HG03039 (cell line): Measurements from ENCODE around the gene ARNT2.

ENCODE experiments used
- ATAC-seq: cut with Tn5 transposase; IDR thresholded peaks from one replicate; pipeline ENCODE4 v1.9.1; 2021; ENCODE audit warnings: mild to moderate bottlenecking, moderate library complexity; ENCODE audit not compliant: unreplicated experiment

ARNT2 gene

DNA sequence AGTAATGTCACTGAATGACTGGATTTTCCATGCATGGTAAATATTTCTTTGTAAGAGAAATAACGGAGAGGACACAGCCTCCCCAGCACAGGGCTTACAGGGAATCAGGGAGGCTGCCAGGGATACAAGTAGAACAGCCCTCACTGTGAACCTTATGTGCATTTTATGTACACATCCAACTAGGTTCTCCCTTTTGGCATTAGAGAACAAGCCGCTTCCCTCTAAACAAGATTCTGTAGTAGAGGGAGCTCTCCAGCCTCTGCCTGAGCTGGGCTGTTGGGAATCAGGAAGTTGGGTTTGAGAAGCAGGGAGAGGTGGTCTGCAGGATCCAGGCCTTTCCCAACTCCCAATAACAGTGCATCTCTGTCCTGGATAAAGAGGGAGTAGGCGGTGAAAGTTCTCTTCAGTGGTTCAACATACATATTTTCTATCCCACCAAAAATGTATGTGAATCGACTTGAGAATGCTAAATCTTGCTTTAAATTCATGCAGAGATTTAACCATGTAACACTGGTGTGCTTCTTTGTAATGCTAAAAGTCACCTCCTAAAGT, 83.7 kb downstream of the ARNT2 start:
- ATAC-seq, result no peak

GRCh38 chr15:80489030-80489594, 84.9 kb downstream of the ARNT2 start:
- no peak for ATAC-seq

DNA sequence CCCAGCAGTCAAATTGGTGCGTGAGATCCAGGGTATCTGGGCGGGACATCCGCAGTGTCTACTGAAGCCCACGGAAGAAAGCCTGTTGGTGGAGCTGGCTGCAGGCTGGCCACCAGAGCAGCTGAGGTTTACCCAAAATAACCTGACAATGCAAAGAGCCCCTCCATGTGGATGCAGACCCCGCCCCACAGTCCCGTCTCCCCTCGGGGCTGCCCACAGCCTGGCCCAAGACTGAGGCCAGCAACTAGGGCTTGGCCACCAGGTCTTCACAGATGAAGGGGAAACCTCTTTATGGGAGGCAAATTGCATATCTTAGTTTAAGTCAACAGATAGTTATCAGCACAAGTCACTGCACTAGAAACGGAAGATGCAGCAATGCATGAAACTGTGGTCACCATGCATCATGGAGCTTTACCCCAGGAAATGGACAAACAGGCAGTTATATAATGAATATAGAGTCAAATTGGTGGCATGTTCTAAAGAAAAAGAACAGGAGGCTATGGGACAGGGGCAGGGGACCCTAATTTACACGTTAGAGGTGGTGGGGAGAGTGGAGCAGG, 86.3 kb downstream of the ARNT2 start:
- ATAC-seq, result no peak

DNA sequence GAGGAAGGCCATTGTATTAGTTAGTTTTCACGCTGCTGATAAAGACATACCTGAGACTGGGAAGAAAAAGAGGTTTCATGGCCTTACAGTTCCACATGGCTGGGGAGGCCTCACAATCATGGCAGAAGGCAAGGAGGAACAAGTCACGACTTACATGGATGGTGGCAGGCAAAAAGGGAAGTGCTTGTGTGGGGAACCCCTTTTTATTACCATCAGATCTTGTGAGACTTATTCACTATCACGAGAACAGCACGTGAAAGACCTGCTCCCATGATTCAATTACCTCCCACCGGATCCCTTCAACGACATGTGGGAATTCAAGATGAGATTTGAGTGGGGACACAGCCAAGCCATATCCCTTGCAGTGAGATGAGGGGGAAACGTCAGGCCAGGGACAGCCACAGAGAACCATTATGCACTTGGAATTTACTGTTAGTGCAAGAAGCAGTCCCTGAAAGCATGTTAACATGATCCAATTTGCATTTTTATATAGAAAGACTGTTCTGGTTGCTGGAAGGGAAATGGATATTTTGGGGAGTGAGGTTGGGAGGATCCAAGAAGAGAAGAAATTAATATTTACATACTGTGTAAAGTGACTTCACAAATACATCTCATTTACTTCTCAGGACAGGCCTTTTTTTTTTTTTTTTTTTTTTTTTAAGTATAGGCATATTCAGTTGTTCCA, 87.1 kb downstream of the ARNT2 start:
- no peak for ATAC-seq

DNA sequence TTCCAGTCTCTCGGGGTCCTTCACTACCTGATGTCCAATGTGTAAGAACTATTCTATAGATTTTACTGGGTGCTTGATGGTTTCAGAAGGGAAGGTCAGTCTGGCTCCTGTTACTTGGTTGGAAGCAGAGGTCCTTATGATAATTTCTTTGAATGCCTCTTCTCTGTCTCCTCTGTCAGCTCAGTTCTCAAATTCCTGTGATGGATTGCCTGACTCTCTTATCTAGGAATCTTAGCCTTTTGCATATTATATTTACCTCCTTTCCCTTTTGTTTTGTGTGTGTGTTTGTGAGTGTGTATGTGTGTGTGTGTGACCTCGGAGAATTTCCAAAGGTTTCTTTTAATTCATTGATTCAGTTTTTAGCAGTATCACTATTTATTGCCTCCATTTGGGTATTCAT, 88.2 kb downstream of the ARNT2 start:
- ATAC-seq, result no peak

DNA sequence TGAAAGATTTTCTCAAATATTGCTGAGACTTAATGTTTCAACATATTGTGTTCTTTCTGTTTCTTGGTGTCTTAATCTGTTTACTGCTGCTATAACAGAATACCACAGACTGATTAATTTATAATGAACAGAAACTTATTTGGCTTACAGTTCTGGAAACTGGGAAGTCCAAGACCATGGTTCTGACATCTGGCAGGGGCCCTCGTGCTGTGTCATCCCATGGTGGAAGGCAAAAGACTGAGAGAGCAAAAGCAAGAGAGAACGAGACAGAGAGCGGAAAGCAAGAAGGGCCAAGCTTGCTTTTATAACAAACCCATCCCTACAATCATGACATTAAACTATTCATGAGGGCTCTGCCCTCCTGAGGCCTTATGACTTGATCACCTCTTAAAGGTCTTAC, 88.7 kb downstream of the ARNT2 start:
- ATAC-seq, result no peak

DNA sequence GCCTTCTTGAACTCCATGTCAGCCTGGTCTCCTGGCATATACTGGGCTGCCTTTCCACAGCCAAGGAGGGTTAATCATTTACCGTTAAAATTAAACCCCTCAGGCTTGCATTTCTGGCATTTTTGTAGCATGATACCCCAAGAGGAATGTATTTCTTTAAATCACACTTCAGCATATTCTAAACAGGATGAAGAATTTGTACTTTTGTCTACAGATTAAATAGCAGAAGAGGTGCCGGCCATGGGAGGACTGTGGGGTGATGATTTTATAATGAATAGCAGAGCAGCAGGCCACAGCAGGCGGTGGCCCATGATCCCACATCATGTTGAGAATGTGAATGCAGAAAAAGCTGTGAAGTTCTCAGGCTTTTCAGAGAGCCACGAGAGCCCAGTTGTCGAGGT, 90.2 kb downstream of the ARNT2 start:
- no peak for ATAC-seq

- no peak for ATAC-seq
Observed at GRCh38 chr15:80494756-80495155, 90.6 kb downstream of the ARNT2 start.

DNA sequence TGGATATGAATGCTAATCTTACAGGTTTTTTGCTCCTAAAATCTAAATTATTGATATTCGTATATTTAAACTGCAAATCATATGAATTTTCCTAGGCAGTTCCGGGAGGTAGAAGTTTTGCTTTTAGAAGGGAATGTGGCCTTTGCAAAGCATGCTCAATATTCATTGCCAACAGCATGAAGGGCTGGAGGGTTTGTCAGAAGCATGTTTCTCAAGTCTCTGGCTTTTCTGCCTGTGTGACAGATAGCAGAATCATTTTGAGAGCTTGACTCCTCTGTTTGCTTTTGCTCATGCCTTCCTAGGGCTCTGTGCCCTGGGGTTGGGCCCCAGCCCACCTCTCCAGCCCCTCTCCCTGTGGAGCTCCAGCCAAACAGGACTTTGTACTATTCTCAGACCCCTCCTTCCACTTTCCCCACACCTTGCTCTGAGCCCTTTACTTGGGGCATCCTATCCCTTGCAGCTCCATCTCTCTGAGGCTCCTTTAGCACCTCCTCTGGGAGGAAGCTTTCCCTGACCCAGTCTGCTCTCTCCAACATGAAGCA, 91.3 kb downstream of the ARNT2 start:
- ATAC-seq, result no peak

DNA sequence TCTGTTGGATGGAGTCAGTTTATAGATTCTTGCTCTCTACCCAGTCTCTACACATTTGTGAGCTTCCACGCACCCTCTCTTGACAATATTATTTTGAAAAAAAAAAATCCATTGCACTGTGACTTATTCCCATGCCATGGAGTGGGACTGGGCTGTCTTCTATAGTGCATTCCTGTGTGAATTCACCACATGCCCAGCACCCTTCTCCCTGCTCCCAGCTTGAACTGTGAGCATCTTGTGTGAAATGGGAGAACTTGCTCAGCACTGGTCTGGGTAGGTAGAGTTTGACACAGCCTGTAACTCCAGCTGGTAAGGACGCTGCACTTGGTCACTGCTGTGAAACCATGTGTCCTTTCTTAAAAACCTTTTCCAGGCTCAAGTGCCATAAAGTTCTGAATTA, 91.9 kb downstream of the ARNT2 start:
- no peak for ATAC-seq

- ATAC-seq, result no peak
Observed at GRCh38 chr15:80497221-80497620, 93.0 kb downstream of the ARNT2 start.

- ATAC-seq, result no peak
Observed at GRCh38 chr15:80498652-80499051, 94.5 kb downstream of the ARNT2 start.

DNA sequence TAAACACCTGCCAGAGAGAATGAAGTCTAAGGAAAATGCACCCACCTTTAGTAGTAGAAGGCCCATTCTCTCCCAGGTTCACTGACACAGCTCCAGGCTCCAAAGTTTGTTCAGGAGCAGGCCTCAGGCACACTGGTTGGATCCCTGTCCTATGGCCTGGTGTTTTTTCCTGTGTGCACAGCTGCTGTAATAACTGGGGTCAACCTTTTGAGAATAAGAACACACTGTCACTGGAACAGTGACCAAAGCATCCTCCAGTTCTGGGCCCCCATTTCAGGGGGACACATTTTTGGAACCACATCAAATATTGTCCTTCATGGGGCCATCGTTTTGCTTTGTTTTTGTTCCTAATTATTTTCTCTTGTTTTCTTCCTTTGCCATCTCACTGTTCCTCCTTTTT, 95.8 kb downstream of the ARNT2 start:
- no peak for ATAC-seq

DNA sequence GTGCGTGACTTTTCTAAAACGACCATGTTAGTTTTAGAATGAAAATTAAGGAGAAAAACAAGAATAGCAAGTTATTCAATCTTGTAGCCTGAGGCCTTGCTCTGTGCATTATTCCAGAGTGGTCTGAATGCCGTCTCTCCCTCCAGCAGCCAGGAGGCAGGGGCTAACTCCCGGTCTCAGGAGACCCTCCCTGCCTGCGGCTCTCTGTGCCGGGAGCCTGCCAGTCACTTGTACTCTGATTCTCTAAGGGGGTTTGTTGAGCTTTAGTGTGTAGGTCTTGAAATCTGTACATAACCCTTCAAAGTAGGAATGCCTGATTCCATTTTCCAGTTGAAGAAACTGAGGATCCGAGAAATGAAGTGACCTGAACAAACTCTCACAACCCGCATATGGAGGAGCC, 97.3 kb downstream of the ARNT2 start:
- no peak for ATAC-seq

DNA sequence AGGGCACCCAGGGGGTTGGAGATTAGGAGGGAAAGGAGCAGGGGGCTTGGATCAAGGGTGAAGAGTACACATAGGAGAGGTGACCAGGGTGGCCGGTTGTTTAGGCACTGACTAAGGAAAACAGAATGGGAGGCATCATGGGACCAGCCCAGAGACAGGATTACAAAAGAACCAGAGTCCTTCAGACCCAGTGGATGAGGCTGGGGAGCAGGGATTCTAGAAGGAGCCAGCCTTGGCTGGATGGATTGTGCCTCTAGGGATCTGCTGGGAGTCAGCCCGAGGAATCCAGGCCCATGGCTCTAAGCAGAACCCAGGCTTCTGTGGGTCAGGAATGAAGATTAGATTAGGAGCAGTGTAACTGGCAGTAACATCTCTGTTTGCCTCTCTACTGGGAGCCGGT, 98.6 kb downstream of the ARNT2 start:
- no peak for ATAC-seq

- ATAC-seq, result no peak
Observed at GRCh38 chr15:80503319-80503952, 99.3 kb downstream of the ARNT2 start.

DNA sequence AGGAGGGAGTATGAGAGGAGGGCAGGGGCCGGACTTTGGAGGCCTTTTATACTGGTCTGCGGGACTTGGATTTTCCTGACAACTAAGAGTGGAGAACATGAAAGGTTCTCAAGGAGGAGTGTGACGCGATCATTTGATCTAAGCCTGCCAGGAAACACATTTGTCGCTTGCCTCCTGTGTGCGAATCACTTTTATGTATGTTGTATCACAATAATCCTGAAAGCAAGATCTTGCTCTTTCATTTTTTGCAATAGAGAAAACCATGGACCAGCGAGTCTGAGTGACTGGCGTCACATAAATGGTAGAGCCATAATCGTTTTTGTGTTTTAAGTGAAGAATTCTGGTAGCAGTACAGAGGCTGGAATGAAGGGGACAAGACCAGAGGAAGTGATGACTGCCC, 100.7 kb downstream of the ARNT2 start:
- ATAC-seq, result no peak

- no peak for ATAC-seq
Observed at GRCh38 chr15:80506286-80506893, 102.2 kb downstream of the ARNT2 start.

DNA sequence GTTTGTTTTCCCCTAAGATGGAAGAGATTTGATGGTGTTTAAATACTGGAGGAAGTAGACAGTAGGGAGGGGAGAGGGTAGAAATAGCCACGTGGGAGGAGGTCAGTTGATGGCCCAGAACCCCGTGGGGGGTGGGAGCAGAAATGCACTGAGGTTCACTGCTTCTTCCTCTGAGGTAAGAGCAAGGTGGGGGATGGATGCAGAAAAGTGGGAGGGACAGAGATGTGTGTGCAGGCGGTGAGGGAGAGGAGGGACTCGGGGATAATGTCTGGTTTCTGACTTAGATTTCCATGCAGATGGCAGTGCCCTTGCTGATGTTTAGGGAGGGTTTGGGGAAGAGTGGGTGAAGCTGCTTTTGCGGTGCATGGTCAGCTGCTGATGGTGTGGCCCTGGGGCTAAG, 102.9 kb downstream of the ARNT2 start:
- no peak for ATAC-seq

DNA sequence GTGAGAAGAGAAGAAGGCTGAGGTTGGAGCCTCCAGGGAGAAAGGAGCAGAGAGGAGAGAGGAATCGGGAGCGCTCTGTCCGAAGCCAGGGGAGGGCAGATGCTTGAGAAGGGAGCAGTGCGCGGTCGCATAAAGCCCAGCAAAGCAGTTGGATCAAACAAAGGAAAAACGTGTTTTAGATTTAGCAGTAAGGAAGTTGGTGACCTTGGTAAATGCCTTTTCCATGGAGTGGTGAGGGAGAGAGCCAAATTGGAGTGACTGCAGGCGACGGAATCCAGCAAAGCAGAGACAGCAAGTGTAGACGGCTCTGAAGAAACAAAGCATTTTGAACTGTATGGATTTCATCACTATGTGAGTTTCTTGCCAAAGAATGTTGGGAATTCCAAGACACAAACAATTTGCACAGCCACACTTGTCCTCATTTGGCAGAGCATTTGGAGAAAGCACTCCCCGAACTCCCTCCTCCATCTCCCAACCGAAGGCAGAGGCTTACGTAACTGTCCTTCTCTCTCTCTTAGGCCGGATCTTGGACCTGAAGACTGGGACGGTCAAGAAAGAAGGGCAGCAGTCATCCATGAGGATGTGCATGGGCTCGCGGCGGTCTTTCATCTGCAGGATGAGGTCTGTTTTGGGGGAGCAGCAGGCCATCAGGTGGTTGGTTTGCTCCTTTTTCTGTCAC, 103.6 kb downstream of the ARNT2 start:
- no peak for ATAC-seq

GRCh38 chr15:80508783-80509182, 104.6 kb downstream of the ARNT2 start:
- ATAC-seq, result no peak
